Stimulated activated CD4-positive, alpha-beta T cell treated with anti-CD3 and anti-CD28 coated beads, Interleukin-2, amount 100 ng/mL, for 4 hours (primary cell): Measurements from ENCODE around the gene SUPT3H.
"Not testable (repeated sequence)": the region's sequence is repeated elsewhere in the genome, so short reads cannot be mapped to it uniquely, and the experiment has no call there.

ENCODE experiments used
- DNase-seq: peaks from one replicate; pipeline ENCODE4 v3.0.0-alpha.2; 2020; ENCODE audit warnings: low read depth

The SUPT3H gene

DNA sequence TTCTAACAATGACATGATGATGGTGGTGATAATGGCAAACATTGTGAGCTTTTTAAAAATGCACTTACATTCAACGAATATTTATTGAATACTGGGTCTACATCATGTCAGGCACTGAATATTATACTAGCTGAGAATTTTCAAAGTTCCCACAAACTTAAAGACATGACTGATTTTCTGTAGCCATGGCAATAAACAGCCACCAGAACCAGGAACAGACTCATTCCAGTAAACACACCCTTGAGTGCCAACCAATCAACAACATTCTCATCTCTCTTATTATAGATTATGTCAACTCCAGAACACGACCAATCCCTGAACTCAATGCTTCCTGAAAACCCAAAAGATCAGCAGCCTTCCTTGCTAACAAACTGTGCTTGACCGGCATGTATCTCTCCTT, 262.0 kb downstream of the SUPT3H start:
- DNase-seq = no peak

DNA sequence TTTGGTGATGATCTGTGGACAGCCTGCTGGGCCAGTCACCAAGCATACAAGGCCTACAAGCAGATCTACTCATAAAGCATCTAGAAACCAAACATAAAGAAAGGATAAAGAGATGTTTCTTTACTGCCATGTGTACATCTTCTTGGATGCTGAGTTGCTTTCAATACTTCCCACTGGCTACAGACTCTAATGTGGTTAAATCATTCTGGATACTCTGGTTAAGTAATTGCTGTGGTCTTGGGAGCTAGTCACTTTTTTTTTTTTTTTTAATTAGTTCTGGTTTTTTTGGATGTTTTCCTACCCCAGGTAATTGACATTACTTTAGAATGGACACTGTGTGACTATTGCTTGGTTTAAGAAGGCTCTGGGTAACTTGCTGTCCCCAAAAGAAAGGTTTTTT, 265.0 kb downstream of the SUPT3H start:
- no peak for DNase-seq

DNA sequence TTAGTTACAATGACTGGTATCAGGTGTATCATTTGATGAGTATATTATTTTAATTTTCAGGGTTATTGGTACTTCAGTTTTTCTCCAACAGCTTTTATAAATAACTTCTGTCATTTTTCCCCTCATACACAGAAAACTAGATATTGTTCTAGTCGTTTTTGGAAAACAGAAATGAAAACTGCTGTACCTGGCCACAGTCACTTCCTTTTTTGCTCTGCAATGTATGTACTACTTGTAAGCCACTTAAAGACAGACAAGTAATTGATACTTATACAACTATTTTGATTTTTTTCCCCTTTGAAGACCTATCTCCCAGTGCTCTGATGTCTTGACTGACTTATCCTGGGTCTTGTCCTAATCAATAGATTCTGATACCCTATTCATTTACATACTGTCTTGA, 268.2 kb downstream of the SUPT3H start:
- DNase-seq = no peak

DNA sequence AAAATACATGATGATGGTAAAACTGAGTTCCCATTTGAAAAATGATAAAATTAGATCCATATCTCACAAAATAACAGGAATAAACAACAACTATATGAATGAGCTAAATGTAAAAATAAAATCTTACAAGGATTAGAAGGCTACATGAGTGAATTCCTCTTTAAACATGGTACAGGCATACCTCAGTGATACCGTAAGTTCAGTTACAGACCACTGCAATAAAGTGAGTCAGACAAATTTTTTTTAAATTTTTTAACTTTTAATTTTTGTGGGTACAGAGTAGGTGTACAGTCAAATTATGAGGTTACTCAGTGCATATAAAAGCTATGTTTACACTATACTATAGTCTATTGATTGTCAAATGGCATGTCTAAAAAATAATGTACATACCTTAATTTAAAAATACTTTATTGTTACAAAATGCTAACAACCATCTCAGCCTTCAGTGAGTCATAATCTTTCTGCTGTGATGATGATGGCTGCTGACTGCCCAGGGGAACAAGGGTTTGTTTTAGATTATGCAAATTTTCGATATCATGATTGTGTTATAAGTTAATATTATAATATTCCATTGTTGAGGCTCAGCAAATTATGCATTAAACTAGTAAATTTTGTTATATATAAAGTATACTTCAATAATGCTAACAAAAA, 272.4 kb downstream of the SUPT3H start:
- no peak for DNase-seq

DNA sequence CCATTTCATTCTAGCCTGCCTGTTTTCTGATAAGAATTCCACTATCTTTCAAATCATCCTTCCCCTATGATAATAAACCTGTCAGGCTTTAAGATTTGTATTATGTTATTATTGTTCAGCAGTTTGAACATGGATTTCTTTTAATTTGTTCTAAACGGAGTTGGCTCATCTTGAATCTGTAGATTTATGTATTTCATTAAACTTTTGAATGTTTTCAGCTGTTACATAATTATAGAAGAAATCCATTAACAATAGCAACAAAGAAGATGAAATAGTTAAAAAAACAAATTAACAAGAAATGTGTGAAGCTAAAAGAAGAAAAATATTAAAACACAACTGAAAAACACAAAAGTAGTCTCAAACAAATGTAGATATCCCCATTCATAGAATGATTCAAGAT, 273.3 kb downstream of the SUPT3H start:
- no peak for DNase-seq

DNA sequence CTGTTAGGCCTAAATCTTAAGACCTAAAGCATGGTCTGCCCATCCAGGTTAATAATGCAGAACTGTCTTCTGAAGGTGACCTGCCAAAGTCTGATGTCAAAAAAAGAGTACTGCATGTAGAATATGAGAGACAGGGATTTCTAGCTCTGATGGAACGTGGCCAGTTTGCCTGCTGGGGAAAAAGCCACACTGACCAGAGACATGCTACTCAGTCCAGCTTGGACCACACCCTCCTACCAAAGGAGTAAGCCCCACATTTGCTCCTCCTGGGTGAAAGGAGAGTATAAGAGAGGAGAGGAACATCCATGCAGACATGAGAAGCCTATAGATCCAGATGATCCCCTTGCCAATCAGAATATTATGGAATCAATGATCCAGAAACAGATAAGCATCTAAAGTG, 279.5 kb downstream of the SUPT3H start:
- no peak for DNase-seq

DNA sequence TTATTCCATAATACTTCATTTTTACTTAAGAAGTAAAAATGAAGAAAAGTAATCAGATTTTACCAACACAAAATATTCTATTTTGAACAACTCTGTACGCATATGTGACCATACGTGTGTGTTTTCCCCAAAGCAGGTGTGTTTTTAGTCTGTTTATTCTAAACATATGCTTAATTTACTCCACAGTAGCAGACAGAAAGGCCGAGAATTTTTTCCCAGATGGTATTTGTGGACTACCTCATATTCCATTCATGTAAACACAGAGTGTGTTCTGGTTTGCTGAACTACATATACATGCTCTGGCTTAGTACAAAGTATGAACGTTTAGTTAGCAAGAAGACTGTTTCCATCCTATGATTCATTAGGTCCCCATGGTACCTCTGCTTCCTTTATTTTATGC, 282.9 kb downstream of the SUPT3H start:
- no peak for DNase-seq

DNA sequence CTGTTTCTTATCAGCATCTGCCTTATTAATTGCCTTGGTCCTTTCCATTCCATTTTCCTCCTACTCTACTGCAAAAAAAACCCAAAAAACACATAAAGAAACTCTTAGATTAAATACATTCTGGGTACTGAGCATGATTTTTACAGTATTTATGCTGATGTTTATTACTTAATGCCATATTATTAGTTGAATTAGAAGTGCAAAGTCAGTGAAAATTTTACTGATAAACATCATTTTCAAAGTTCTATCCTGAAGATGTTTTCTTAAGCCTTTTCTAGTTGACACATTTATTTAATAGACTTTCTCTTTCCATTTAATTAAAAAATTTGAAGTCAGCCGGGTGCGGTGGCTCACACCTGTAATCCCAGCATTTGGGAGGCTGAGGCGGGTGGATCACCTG, 285.6 kb downstream of the SUPT3H start:
- no peak for DNase-seq

DNA sequence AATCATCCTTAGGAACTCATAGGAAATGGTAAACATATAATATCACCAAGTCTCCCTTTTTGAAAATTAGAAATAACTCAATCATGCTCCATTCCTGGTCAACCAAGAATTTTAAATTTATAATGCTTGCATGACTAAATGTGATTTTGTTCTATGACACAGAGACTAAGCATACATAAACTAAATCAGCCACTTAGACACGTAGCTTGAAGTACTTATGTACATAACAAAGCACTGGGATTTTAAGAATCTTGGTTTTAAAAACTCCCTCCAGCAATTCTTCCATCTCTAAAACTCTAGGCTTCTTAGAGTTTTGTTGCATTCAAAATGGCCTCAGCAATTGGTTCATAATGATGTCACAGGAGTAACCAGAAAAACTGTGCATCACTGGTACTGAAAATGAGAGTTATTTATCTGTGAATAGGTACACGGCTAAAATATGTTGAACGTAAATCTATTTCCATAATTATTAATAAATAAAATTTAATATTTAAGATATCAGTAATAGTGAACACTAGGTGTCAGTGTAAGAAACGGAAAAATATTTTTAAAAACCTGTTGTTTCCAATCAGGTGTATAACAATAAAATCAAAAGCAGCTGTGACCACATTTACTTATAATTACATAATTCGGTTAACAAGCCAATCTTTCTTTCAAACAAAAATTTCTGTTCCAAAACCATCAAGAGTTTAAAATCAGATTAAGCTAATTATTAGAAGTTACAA, 291.2 kb downstream of the SUPT3H start:
- no peak for DNase-seq

DNA sequence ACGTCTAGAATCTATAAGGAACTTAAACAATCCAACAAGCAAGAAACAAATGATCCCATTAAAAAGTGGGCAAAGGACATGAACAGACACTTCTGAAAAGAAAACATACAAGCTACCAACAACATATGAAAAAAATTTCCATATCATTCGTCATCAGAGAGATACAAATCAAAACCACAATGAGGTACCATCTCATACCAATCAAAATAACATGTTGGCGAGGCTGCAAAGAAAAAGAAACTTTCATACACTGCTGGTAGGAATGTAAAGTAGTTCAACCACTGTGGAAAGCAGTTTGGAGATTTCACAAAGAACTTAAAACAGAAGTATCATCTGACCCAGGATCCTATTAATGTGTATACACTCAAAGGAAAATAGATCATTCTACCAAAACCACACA, 293.5 kb downstream of the SUPT3H start:
- no peak for DNase-seq

DNA sequence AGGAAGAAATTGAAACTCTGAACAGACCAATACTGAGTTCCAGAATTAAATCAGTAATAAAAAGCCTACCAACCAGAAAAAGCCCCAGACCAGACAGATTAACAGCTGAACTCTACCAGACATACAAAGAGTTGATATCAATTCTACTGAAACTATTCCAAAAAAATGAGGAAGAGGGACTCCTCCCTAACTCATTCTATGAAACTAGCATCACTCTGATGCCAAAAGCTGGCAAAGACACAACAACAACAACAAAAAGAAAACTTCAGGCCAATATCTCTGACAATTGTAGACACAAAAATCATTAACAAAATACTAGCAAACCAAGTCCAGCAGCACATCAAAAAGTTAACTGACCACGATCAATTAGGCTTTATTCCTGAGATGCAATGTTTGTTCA, 295.6 kb downstream of the SUPT3H start:
- no peak for DNase-seq

DNA sequence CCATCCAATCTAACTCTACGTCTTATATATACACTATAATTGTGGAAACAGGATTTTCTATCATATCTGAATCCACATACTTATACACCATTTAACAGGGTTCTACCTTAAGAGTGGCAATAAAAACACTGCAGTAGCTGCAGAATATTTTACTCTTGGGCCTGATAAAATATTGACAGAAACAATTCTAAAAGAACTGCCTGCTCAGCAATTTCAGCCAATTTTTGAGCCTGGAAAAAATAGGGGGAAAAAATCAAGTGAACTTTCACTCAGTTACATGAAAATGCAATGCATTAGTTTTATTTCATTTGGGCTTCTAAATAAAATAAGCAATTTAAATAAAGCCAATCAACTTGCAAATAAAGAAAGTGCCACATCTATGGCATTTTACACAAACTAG, 296.1 kb downstream of the SUPT3H start:
- no peak for DNase-seq

DNA sequence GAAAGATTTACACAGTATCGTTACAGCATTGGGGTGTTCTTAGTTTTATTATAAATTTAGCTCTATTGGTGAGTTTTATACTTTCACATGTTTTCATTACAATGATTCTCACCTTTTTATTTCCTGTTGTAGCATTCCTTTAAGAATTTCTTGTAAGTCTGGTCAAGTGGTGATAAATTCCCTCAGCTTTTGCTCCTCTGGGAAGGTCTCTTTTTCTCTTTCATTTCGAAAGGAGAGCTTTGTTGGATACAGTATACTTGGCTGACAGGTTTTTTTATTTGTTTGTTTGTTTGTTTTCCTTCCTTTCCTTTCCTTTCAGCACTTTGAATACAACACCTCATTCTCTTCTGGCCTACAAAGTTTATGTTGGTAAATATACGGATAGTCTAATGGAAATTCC, 299.3 kb downstream of the SUPT3H start:
- no peak for DNase-seq

DNA sequence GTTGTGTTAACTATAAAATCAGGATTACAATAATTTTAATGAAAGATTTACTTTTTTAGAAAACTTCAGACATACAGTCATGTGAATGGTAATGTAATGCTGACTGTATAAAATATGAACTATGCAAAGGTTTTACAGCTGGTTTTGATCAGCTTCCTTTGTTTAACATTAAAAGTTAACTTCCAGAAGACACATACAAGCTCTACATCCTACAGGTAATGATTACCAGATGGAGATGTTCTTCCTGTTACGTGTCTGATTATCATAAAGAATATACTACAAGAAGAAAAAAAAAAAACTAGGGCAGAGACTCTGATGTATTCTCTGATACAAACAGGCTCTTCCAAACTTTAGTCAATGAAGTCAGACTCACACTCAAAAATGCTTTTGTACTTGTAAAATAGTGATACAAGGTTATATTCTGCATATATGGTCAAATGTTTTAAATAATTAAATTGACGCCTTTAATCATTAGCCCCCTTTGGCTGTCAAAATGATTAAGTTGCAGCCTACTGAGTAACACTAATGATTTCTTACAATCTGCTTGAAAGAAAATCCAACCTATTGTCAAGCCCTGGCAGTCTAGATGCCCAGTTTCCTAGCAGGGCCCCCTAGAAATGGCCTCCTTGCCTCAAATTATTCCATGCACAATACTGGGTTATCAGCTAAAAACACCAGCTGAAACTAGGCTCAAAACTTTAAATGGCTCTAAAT, 301.4 kb downstream of the SUPT3H start:
- no peak for DNase-seq

DNA sequence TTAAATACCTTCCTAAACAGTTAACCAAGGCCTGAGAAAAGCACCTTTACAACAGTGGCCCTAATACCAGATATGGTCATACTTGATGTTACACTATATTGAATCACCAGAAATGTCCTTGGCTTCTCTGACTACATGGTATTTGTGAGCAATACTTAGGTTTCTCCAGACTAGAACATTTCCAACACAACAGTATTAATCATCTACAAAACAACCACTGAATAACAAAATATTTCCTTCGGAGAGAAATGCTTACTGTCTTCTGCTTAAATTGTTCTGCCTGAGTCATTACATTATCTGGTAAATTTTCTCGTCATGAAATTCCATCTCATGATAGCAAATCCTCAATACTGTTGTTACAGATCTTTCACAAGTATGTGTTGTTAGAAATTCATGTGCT, 302.5 kb downstream of the SUPT3H start:
- no peak for DNase-seq

DNA sequence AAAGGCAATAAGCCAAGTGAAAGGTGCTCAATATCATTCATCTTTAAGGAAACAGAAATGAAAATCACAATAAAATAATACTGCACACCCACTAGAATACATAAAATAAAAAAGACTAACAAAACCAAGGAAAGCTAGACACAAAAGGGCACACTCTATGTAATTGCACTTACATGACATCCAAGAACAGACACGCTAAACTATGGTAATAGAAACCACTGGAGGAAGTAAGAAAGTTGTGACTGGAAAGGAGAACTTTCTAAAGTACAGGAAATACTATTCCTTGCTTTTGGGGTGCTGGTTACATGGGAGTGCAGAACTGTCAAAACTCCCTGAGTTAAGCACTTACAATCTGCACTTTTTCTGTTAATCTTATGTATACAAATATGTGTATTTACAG, 303.3 kb downstream of the SUPT3H start:
- no peak for DNase-seq

DNA sequence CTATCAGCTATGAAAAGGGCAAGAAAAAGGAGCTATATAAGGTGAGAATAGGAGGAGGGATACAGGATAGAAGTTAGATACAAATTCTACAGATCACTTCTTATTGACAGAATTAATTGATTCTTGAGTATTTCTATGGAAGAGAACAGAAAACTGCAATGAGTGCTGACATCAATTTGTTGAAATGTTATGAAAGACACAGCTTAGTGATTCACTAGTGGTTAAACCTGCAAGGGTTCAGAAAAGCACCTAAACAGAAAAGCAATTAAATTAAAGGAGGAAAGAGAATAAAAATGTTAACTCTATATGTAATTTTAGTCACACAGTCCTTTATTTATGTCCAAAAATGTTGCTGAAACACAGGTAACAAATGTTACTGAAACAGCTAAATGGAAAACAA, 304.0 kb downstream of the SUPT3H start:
- no peak for DNase-seq

DNA sequence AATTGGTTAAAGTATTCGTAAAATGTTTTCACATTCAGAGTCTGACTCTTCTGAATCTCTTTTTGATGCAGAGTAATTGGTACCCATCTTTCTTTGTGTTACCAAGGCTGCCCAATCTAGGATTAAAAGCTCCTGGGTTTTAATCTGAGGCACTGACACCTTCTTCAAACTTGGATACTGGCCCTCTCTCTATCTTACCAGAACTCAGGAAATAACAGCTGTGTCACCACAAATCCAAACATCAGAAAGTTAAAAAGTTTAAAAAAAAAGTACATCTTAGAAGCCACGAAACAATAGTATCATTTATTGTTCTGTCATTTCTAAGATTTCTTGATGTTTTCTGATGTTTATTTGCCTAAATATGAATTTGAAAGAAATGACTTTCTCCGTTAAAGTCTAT, 305.1 kb downstream of the SUPT3H start:
- no peak for DNase-seq

DNA sequence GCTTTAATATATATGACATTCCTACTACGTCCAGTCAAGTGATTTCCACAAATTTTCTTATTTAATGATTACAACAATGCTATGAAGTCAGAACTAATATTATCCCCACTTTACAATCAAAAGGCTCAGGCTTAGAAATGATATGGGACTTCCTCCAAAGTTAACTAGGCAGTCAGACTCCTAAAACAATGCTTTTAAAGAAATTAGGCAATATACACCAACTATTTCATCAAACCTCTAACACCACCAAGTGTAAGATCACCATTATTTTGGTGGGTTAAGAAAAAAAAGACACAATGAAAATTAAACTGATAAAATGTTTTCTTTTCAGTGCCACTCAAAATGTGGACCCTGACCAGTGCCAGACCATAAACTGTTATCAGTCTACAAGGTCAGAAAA, 305.7 kb downstream of the SUPT3H start:
- DNase-seq = no peak

DNA sequence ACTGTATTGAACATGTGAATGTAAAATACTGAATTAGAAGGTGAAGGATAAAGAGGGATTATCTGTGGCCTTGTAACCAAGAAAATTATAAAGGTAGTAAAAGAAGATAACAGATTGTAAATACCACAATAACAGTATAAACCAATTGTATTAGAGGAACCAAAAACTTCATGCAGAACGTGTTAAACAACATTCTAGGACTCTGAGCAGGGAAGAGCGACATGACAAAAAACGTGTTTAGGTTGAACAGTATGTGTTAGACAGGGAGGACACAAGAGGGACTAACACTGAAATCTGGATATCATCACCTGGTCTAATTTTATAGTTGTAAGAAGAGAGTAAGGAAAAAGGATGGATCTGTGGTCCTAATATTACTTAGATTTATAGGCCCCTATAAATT, 308.6 kb downstream of the SUPT3H start:
- DNase-seq = no peak

DNA sequence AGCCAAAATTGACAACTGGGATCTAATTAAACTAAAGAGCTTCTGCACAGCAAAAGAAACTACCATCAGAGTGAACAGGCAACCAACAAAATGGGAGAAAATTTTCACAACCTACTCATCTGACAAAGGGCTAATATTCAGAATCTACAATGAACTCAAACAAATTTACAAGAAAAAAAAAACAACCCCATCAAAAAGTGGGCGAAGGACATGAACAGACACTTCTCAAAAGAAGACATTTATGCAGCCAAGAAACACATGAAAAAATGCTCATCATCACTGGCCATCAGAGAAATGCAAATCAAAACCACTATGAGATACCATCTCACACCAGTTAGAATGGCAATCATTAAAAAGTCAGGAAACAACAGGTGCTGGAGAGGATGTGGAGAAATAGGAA, 310.3 kb downstream of the SUPT3H start:
- not testable (repeated sequence) for DNase-seq

DNA sequence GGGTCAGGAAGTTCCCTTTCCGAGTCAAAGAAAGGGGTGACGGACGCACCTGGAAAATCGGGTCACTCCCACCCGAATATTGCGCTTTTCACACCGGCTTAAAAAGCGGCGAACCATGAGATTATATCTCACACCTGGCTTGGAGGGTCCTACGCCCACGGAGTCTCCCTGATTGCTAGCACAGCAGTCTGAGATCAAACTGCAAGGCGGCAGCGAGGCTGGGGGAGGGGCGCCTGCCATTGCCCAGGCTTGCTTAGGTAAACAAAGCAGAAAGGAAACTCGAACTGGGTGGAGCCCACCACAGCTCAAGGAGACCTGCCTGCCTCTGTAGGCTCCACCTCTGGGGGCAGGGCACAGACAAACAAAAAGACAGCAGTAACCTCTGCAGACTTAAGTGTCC, 315.1 kb downstream of the SUPT3H start:
- not testable (repeated sequence) for DNase-seq

DNA sequence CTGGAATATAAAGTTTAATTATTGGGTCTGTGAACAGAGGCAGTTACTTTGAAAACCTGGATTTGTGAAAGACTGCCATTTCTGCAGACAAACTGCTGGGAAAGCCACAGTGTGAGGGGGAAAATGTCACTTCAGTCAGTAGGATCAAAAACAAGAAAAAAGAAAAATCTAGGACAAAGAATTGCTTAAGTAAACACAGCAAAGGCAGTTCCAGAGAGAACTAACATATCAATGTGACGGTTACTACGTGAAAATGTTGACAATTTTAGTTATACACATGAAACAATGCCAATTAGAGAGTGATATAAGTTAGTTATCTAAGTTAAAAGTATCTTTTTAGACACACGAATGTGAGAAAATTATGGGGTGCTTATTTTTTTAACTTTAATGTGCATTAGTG, 320.0 kb downstream of the SUPT3H start:
- DNase-seq = no peak

DNA sequence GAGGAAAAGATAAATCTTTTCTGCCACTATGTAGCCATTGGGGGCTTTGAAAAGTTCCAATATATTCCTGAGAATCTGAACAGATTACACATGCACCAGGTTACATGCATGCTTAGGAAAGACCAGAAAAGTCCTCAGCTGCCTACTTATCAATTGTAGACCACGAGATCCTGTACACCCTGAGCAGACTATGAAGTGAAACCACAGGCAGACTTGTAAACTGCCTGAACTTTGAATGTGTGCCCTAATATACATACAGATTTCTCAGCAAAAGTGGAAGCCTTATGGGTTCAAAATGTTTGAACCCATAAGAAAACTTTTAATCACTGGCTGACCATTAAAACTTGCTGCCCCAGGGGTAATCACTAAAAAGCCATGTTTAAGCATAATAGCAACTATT, 323.1 kb downstream of the SUPT3H start:
- DNase-seq = no peak
